Gastroesophageal sphincter (tissue), 4 donors: ENCODE data around the gene PITX1. TPM values are rescaled to one million over a fixed set of nuclear protein-coding genes. Genes with fewer than 3 reads are reported as not detected.

ENCODE experiments used
- ATAC-seq: fragments of 150-250 bp; one replicate; pipeline ENCODE4 v1.9.1; 2016; ENCODE audit warnings: mild to moderate bottlenecking, moderate library complexity
- H3K27ac ChIP-seq, 4 donors: fragments of 200-600 bp; sonication (generic) in 3 of 4; 1 replicate in 3 of 4; 2 replicates in 1 of 4; pipeline ENCODE4 v1.5.1; 2016 to 2019
- H3K27me3 ChIP-seq: fragments of 200-600 bp; sonication (generic); one replicate; pipeline ENCODE4 v1.5.1; 2019
- H3K36me3 ChIP-seq, 2 donors: fragments of 200-600 bp; sonication (generic); one replicate each; pipeline ENCODE4 v1.5.1; 2019; ENCODE audit warnings: control low read depth in 1 of 2
- H3K4me1 ChIP-seq, 3 donors: fragments of 200-600 bp; sonication (generic); 1 replicate in 2 of 3; 2 replicates in 1 of 3; pipeline ENCODE4 v1.5.1; 2016 to 2019; ENCODE audit warnings: control low read depth in 2 of 3
- H3K4me3 ChIP-seq, 2 donors: fragments of 200-600 bp; sonication (generic); one replicate each; pipeline ENCODE4 v1.5.1; 2019; ENCODE audit warnings: mild to moderate bottlenecking in 1 of 2, moderate library complexity in 1 of 2
- H3K9me3 ChIP-seq, 3 donors: fragments of 200-600 bp; sonication (generic); one replicate each; pipeline ENCODE4 v1.5.1; 2017 to 2019; ENCODE audit warnings: control low read depth in 2 of 3
- EP300 ChIP-seq: sonication (generic); formaldehyde crosslinking; IDR thresholded peaks from one replicate; pipeline ENCODE4 v1.6.1; 2017; ENCODE audit warnings: antibody characterized with exemption, mild to moderate bottlenecking
- POLR2A ChIP-seq, 2 donors: fragments of 450-650 bp; IDR thresholded peaks; one replicate each; pipeline ENCODE4 v1.6.1; 2017; ENCODE audit warnings: antibody characterized with exemption in 2 of 2, mild to moderate bottlenecking in 2 of 2, moderate library complexity in 1 of 2
- POLR2AphosphoS5 ChIP-seq: sonication (generic); formaldehyde crosslinking; IDR thresholded peaks from one replicate; pipeline ENCODE4 v1.6.1; 2017; ENCODE audit warnings: antibody characterized with exemption
- WGBS, 2 donors: methylation state at CpG; one replicate each; pipeline ENCODE4 v1.1.5; 2018; ENCODE audit warnings: low coverage in 1 of 2; 5-methylcytosine and 5-hydroxymethylcytosine counted together
- total RNA-seq, 4 donors: library from RNA; depleted of rRNA; stranded (reverse); fragments of >200 nt; gene quantifications; one replicate each; pipeline ENCODE4 v1.1.0, GENCODE V29; 2016
- TF ChIP-seq, protein P1 (sequence below), 4 experiments: fragments of 200-600 bp in 2 of 4; fragments of 450-650 bp in 2 of 4; sonication (generic) in 1 of 4; IDR thresholded peaks; one replicate each; pipeline ENCODE4 v1.5.1; 2017 to 2019; ENCODE audit warnings: antibody characterized with exemption in 4 of 4, mild to moderate bottlenecking in 2 of 4, moderate library complexity in 2 of 4

PITX1 gene
- total RNA-seq, 4 donors from 2014 or later: 17.0 to 182 (median 79.6) TPM

DNA sequence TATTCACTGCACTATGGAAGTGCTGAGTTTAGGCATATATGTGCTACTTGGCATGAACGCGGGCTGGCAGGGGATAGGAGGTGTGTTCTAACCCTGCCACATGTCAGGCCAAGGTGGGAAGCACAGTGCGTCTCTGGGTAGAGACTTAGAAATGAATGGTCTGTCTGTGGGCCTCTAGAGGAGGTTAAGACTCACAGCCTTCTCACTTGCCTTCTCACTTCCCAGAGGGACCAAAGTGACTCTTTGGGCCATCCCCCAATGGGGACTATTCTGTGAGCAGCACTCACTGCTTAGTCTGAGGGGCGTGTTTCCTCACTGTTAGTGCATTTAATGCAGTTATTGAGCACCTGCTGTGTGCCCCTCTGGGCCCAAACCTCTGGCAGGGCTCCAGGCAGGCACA is 2.4 kb upstream of the PITX1 start:
- Histone ChIP-seq H3K9me3 (no peaks in the 10 kb centered on the region), H3K27ac (no peak overlapping the region), H3K36me3 (no peaks in the 10 kb centered on the region), H3K27me3 (peaks cover 100% of the 10 kb centered on the region), H3K4me3 (no peak overlapping the region), H3K4me1 (peaks cover 0 to 73% (median 27%) of the 10 kb centered on the region in 3 donors)
- 78% methylated on average over 4 of the region's 4 CpGs; no CpG with 5 or more reads in 1 of the 2 donors for WGBS, 2 donors
- TF ChIP-seq POLR2AphosphoS5: no peak
- TF ChIP-seq POLR2A (IDR thresholded peaks at IDR 0.05): no peak
- TF ChIP-seq, protein P1, sequence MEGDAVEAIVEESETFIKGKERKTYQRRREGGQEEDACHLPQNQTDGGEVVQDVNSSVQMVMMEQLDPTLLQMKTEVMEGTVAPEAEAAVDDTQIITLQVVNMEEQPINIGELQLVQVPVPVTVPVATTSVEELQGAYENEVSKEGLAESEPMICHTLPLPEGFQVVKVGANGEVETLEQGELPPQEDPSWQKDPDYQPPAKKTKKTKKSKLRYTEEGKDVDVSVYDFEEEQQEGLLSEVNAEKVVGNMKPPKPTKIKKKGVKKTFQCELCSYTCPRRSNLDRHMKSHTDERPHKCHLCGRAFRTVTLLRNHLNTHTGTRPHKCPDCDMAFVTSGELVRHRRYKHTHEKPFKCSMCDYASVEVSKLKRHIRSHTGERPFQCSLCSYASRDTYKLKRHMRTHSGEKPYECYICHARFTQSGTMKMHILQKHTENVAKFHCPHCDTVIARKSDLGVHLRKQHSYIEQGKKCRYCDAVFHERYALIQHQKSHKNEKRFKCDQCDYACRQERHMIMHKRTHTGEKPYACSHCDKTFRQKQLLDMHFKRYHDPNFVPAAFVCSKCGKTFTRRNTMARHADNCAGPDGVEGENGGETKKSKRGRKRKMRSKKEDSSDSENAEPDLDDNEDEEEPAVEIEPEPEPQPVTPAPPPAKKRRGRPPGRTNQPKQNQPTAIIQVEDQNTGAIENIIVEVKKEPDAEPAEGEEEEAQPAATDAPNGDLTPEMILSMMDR (IDR thresholded peaks at IDR 0.05): no peak
- TF ChIP-seq EP300: no peak
- no peak for ATAC-seq

DNA sequence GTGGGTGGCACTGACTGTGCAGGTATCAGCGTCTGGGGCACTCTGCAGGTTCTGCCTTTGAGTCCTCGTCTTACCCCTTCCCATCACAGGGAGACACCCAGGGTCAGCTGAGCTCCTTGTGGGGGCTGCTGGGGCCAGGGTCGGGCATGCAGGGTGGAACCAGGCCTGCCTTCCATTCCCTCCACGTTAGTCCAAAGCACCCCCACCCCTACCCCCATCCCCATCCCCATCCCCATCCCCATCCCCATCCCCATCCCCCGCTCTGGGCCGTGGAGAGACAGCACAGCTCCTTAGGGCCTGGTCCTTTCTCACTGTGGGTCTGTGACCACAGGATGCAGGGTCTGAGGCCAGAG is 1.6 kb upstream of the PITX1 start:
- TF ChIP-seq POLR2A (IDR thresholded peaks at IDR 0.05): no peak
- no peak for TF ChIP-seq POLR2AphosphoS5
- TF ChIP-seq, protein P1 (IDR thresholded peaks at IDR 0.05): no peak
- TF ChIP-seq EP300: no peak
- Histone ChIP-seq H3K4me3 (no peak overlapping the region), H3K27me3 (peaks cover 100% of the 10 kb centered on the region), H3K27ac (peak overlapping the region in 1 of 4 donors; percentile 94), H3K9me3 (no peaks in the 10 kb centered on the region), H3K36me3 (no peaks in the 10 kb centered on the region), H3K4me1 (peaks cover 0 to 81% (median 35%) of the 10 kb centered on the region in 3 donors)
- no CpG with 5 or more reads among the region's 6 CpGs for WGBS, 2 donors
- no peak for ATAC-seq

DNA sequence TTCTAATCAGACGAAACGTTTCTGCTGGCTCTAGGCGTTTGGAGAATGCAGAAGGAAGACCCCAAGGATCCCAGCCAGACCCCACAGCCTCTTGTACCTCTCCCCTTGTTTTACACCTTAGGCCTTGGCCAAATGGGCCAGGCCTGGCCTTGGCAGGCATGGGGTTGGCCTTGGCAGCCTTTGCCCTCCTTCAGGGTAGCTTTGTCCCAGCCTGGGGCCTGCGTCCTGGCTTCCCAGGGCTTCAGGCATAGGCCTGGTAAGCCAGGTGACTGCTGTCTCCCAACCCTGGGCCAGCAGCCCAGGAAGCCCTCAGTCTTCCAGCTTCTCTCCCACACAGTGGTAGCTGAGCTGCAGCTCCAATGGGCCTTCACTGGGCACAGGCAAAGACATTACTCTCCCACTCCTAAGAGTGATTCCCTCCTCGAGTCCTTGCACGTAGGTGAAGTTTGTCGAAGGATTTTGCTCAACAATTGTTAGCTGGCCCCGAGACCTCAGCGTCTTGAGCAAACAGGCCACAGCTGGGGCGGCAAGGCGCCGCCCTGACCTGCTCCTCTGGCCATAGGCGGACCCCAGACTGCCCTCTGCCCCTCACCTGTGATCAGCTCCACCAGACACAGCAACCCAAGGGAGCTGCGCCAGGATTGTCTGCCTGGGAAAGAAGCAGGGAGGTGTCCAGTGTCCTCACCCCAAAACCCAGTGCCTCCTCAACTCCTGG is 1.1 kb upstream of the PITX1 start:
- no peak for TF ChIP-seq POLR2A (IDR thresholded peaks at IDR 0.05)
- TF ChIP-seq, protein P1 (IDR thresholded peaks at IDR 0.05): no peak
- no peak for TF ChIP-seq POLR2AphosphoS5
- no peak for TF ChIP-seq EP300

DNA sequence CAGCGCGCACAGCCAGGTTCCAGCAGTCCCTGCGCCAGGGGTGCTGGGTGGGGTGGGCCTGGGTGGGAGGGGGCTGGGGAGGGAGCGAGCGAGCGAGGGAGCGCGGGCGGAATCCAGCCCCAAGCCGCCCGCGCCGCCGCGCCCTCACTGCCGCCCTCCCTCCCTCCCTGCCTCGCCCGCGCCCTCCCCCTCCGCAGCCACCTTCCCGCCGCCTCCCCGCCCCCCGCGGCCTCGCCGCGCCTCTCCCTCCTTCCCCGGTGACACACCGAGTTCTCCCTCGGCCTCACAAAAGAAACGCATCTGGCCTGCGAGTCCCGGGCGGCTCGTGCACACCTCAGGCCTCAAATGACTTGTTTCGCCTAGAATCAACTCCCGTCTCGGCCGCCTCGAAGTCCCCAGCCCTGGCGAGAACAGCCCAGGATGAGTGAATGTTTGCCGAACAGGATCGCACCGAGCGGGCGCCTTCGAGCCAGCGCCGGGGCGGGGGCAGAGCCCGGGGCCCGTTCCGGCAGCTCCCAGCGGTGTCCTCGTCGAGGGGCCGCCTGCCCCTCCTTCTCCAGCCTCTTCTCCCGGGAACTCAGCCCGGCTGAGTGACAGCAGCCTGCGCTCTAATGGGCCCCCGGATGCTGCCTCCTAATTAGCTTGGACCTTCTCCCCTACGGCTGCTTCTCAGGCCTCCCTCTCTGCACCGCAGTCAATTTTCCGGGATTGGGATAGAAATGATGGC is 371 bp upstream of the PITX1 start:
- Histone ChIP-seq H3K9me3 (no peaks in the 10 kb centered on the region), H3K36me3 (no peaks in the 10 kb centered on the region), H3K4me1 (peaks cover 0 to 80% (median 34%) of the 10 kb centered on the region in 3 donors), H3K27me3 (peaks cover 100% of the 10 kb centered on the region), H3K27ac (peak overlapping the region; percentile 68 to 94 (median 84)), H3K4me3 (peak overlapping the region; percentile 72 to 89)
- ATAC-seq: peak; percentile 75
- WGBS, 2 donors: 0% methylated on average over 5 of the region's 65 CpGs; no CpG with 5 or more reads in 1 of the 2 donors
- TF ChIP-seq, protein P1 (IDR thresholded peaks at IDR 0.05): no peak
- TF ChIP-seq POLR2AphosphoS5: peak; percentile 81
- peak in 1 of 2 donors; percentile 18 for TF ChIP-seq POLR2A (IDR thresholded peaks at IDR 0.05)
- TF ChIP-seq EP300: no peak

More for the DNA sequence above, 1.1 kb upstream of the PITX1 start:
- Histone ChIP-seq H3K4me3 (peak overlapping the region in 1 of 2 donors; percentile 89), H3K27me3 (peaks cover 100% of the 10 kb centered on the region), H3K9me3 (no peaks in the 10 kb centered on the region), H3K27ac (peak overlapping the region in 3 of 4 donors; percentile 81 to 94 (median 87)), H3K4me1 (peaks cover 0 to 81% (median 40%) of the 10 kb centered on the region in 3 donors), H3K36me3 (no peaks in the 10 kb centered on the region)
- ATAC-seq: no peak
- WGBS, 2 donors: 40% methylated on average over 1 of the region's 14 CpGs; no CpG with 5 or more reads in 1 of the 2 donors
